SK-N-SH treated with all-trans-retinoic acid at 6 μM for 48 hours (cell line): ENCODE results near the gene TOX4.

Experiments
- ARNTL ChIP-seq: fragments of 450-650 bp; formaldehyde crosslinking; IDR thresholded peaks from 2 replicates; pipeline ENCODE4 v1.5.0; 2020; ENCODE audit warnings: low read depth, mild to moderate bottlenecking, moderate library complexity, borderline replicate concordance
- BACH2 ChIP-seq: fragments of 250-450 bp; sonication (Bioruptor Pico); IDR thresholded peaks from 2 replicates; pipeline ENCODE4 v1.9.0; 2021; ENCODE audit warnings: mild to moderate bottlenecking, borderline replicate concordance
- GLIS3 ChIP-seq: fragments of 250-450 bp; sonication (Bioruptor Pico); IDR thresholded peaks from 2 replicates; pipeline ENCODE4 v1.5.0; 2020; ENCODE audit warnings: mild to moderate bottlenecking, moderate library complexity
- RARB ChIP-seq: fragments of 250-450 bp; sonication (Bioruptor Pico); IDR thresholded peaks from 2 replicates; pipeline ENCODE4 v1.8.0; 2021; ENCODE audit warnings: mild to moderate bottlenecking, moderate library complexity
- TOX ChIP-seq: fragments of 250-450 bp; sonication (Bioruptor Pico); IDR thresholded peaks from 2 replicates; pipeline ENCODE4 v1.8.0; 2021; ENCODE audit warnings: mild to moderate bottlenecking, moderate library complexity, borderline replicate concordance
- ZFP30 ChIP-seq: fragments of 450-650 bp; formaldehyde crosslinking; IDR thresholded peaks from 2 replicates; pipeline ENCODE4 v1.5.0; 2022; ENCODE audit warnings: mild to moderate bottlenecking, moderate library complexity
- ZNF565 ChIP-seq: fragments of 450-650 bp; formaldehyde crosslinking; conservative IDR thresholded peaks from 2 replicates; pipeline ENCODE4 v1.5.0; 2020; ENCODE audit warnings: low read depth, mild to moderate bottlenecking, moderate library complexity
- ZNF8 ChIP-seq: fragments of 450-650 bp; formaldehyde crosslinking; IDR thresholded peaks from 2 replicates; pipeline ENCODE4 v1.5.0; 2020; ENCODE audit warnings: mild to moderate bottlenecking, moderate library complexity
- TF ChIP-seq, protein P1 (sequence below): fragments of 250-450 bp; sonication (Bioruptor Pico); IDR thresholded peaks from 2 replicates; pipeline ENCODE4 v1.8.0; 2020; ENCODE audit warnings: mild to moderate bottlenecking, moderate library complexity, borderline replicate concordance

DNA sequence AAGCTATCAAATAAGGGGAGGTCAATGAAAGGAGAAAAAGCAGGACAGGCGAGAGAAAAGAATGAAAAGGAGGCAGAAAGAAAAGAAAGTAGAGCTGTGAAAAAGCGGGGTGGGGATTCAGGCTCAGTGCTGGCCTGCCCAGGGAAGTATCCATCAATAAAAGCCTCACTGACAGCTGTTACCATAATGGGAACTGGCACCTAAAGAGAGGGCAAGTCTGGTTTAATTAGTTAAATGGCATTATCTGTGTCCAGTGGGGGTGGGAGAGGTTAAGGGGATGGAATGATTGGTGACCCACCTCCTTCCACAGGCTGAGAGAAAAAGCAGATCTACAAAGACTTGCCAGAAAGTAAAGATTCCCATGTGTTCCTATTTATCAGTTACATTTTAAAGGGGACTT is 41.7 kb downstream of the TOX4 start:
- TF ChIP-seq, protein P1, sequence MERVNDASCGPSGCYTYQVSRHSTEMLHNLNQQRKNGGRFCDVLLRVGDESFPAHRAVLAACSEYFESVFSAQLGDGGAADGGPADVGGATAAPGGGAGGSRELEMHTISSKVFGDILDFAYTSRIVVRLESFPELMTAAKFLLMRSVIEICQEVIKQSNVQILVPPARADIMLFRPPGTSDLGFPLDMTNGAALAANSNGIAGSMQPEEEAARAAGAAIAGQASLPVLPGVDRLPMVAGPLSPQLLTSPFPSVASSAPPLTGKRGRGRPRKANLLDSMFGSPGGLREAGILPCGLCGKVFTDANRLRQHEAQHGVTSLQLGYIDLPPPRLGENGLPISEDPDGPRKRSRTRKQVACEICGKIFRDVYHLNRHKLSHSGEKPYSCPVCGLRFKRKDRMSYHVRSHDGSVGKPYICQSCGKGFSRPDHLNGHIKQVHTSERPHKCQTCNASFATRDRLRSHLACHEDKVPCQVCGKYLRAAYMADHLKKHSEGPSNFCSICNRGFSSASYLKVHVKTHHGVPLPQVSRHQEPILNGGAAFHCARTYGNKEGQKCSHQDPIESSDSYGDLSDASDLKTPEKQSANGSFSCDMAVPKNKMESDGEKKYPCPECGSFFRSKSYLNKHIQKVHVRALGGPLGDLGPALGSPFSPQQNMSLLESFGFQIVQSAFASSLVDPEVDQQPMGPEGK (CRISPR knock-in tag) = no peak
- TF ChIP-seq RARB (CRISPR knock-in tag) = no peak
- no peak for TF ChIP-seq ARNTL (CRISPR knock-in tag)
- no peak for TF ChIP-seq BACH2 (CRISPR knock-in tag)
- TF ChIP-seq ZNF8 (CRISPR knock-in tag) = no peak
- no peak for TF ChIP-seq ZFP30 (CRISPR knock-in tag)
- no peak for TF ChIP-seq ZNF565 (CRISPR knock-in tag)
- TF ChIP-seq GLIS3 (CRISPR knock-in tag) = no peak
- TF ChIP-seq TOX (CRISPR knock-in tag) = no peak
